Ovary (tissue), 3 donors: ENCODE measurements around the gene ZNG1A.

Experiments used
- POLR2A ChIP-seq: fragments of 450-650 bp; IDR thresholded peaks from one replicate; pipeline ENCODE4 v1.6.1; 2017; ENCODE audit warnings: antibody characterized with exemption, mild to moderate bottlenecking, moderate library complexity
- TF ChIP-seq, protein P1 (sequence below), 3 donors: fragments of 450-650 bp in 2 of 3; fragments of 200-600 bp in 1 of 3; IDR thresholded peaks; one replicate each; pipeline versions ENCODE4 v1.5.1 to v1.8.0; 2016 to 2022; ENCODE audit warnings: antibody characterized with exemption in 3 of 3, mild to moderate bottlenecking in 1 of 3
- donor health status: DM: no; HTN: no; CAD: no.

GRCh38 chr9:214648-215493 lies 36.0 kb upstream of the ZNG1A start, which contains the start of gene DOCK8:
- TF ChIP-seq, protein P1, sequence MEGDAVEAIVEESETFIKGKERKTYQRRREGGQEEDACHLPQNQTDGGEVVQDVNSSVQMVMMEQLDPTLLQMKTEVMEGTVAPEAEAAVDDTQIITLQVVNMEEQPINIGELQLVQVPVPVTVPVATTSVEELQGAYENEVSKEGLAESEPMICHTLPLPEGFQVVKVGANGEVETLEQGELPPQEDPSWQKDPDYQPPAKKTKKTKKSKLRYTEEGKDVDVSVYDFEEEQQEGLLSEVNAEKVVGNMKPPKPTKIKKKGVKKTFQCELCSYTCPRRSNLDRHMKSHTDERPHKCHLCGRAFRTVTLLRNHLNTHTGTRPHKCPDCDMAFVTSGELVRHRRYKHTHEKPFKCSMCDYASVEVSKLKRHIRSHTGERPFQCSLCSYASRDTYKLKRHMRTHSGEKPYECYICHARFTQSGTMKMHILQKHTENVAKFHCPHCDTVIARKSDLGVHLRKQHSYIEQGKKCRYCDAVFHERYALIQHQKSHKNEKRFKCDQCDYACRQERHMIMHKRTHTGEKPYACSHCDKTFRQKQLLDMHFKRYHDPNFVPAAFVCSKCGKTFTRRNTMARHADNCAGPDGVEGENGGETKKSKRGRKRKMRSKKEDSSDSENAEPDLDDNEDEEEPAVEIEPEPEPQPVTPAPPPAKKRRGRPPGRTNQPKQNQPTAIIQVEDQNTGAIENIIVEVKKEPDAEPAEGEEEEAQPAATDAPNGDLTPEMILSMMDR (IDR thresholded peaks at IDR 0.05), result peak in 1 of 3 donors; percentile 49
- TF ChIP-seq POLR2A, result no peak
